Stromal cell of bone marrow (primary cell): Measurements from ENCODE around the gene TMEM253.
A peak's percentile ranks its signal among the peaks of the same experiment; 100 is the strongest.

Experiments
- DNase-seq: peaks from one replicate; pipeline ENCODE4 v3.0.0-alpha.2; 2012; ENCODE audit warnings: low read depth

Gene TMEM253

GRCh38 chr14:21105095-21105494, 4.2 kb downstream of the TMEM253 start:
- no peak for DNase-seq

- DNase-seq = no peak
These were observed 5.3 kb downstream of the TMEM253 start for GRCh38 chr14:21106176-21106497.

- DNase-seq = peak; percentile 60
These were observed 5.8 kb downstream of the TMEM253 start for GRCh38 chr14:21106498-21107282.

DNA sequence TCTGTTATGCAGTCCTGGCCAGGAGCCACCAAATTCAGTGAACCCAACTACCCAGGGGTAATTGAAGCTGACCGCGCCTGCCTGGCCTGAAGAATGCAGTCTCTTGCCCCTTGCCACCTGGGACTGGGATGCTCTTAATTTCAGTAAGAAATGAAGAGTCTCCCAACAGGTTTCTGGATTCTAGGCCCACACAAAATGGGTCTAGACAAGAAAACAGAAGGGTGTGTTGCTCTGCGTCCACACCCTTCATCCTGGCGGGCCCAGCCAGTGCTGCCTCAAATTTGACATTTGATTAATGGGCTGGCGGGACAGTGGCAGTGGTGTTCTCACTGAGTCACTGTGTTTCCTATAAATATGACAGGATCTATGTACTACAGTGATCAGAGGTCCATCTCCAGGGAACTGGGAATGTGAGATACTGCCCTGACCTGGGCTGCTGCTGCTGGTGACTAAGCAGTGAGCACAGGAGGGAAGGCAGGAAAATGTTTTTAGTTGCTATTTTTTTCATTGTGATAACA, 6.5 kb downstream of the TMEM253 start:
- DNase-seq = peak; percentile 36

- no peak for DNase-seq
These were observed 7.9 kb downstream of the TMEM253 start for GRCh38 chr14:21108791-21109190.

DNA sequence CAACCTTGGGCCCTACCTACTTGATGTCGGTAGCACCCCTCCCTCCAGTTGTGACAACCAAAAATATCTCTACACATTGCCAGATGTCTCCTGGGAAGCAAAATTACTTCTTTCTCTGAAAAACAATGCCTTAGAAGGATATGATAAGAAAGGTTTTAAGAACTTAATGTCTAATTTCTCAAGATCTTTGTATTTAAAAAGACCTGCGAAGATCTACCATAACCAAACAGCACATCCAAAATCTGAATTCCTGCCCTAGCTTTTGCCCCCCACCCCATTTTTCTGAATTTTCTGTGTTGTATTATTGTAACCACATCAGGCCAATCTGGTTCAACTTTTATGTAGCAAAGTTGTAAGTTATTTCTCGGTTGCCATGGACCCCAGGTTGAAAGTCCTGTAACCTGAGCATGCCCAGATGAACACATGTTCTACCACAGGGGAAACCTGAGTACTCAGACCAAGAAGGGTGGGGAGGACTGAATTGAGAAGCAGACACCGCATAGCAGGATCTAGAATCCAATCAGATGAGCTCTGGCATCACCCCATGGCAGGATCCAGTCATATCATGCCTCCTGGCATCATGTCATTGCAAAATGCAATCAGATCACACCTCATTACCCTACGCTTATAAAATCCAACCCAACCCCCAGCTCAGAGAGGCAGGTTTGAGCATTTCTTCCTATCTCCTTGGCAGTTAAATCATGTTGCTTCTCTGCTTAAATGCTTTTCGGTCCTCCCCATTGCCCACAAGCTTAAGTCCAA, 8.7 kb downstream of the TMEM253 start:
- DNase-seq = no peak

GRCh38 chr14:21112255-21112654, 11.4 kb downstream of the TMEM253 start:
- no peak for DNase-seq

- DNase-seq = no peak
These were observed 12.5 kb downstream of the TMEM253 start for GRCh38 chr14:21113369-21113768.

GRCh38 chr14:21118933-21119332, 18.1 kb downstream of the TMEM253 start:
- DNase-seq = no peak

DNA sequence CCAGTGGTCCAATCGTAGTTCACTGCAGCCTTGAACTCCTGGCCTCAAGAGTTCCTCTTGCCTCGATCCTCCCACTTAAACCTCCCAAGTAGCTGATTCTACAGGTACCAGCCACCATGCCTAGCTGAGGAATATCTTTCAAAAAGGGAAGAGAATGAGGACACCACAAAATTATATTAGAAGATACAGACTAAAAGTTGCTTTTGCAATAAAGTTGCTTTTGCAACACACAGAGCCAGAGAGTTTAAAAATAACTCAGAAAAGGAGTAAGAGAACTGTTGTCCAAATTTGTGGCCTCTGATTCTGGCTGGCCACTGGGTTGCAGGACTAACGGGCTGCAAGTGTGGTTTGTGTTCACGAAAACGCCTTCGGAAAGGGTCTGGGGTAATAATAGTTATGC, 19.8 kb downstream of the TMEM253 start:
- no peak for DNase-seq

DNA sequence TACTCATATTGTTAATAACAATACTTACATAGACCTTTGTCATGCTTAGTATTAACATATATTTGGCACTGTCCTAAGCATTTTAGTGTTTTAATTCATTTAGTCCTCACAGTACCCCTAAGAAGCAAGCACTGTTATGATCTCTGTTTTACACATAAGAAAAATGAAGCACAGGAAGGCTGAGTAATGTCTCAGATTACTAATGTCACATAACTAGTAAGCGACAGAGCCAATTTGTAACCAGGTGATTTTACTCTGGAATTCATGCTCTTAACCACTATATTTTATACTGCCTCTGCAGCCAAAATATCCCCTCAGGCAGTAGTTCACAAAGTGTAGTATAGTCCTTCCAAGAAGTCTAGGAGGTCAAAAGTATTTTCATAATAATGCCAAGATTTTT, 20.3 kb downstream of the TMEM253 start:
- no peak for DNase-seq

DNA sequence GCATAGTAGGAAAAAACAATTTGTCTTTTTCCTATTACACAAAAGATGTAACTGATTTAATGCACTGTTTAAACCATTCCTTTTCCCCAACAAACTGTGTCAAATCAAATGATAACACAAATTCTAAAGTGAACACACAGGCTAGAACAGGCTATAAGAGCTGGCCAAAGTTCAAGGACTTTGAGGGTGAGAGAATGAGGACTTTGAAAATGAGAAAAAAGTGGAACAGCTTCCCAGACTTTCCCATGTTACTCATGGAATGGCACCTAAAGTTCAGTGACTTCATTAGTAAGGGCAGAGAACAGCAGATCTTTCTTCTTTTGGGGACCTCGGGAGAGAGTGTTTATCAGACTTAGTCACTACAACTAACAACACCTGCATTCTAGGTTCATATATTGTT, 22.6 kb downstream of the TMEM253 start:
- no peak for DNase-seq

GRCh38 chr14:21133901-21134300, 33.0 kb downstream of the TMEM253 start:
- no peak for DNase-seq

GRCh38 chr14:21136024-21136423, 35.2 kb downstream of the TMEM253 start:
- peak; percentile 3 for DNase-seq

- DNase-seq = no peak
These were observed 41.5 kb downstream of the TMEM253 start for GRCh38 chr14:21142357-21142756.

- DNase-seq = no peak
These were observed 44.6 kb downstream of the TMEM253 start for GRCh38 chr14:21145437-21145836.

GRCh38 chr14:21149641-21150367, 48.9 kb downstream of the TMEM253 start:
- no peak for DNase-seq
